ENCODE results near the gene PEX26. TPM values are rescaled to one million over a fixed set of nuclear protein-coding genes. Genes with fewer than 3 reads are reported as not detected.

PEX26 gene
- total and polyA plus RNA-seq, 9 of the 15 experiments (the other 6 are each of a cell fraction or from before 2014, with no cell fraction given): 0.35 to 39.6 (median 17.4) TPM

DNA sequence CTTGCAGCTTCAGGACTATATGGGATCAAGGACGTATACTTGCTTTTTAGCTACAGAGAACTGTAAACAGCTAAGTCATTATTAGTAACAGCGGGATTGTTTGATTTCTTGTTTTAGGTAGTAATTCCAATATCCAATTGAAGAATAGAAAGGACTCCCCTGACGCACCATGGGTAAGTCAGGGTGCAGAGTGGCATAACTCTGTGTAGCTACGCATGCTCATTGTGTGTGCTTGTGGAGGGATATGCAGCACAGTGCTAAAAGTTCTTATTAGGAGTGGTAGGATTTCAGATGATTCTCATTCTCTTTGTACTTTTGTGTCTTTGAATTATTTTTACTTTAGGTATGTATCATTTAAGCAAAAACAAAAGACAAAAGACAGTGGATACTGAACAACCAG lies 7.7 kb upstream of the PEX26 start:
- ATAC-seq (no peak), FAIRE-seq (no peak), DNase-seq (ENCODE audit: extremely low read depth in 1 of 4, low spot score in 3 of 4) (no peak)
- Histone ChIP-seq H3K9me1 (ENCODE audit: control insufficient read depth, insufficient read depth, low read length) (no peaks in the 10 kb centered on the region), H3K36me3 (ENCODE audit: control insufficient read depth, insufficient read depth, low read length) (no peaks in the 10 kb centered on the region), H3K4me1 (replicated peaks in 1 of 2; ENCODE audit: control insufficient read depth in 2 of 2, insufficient read depth in 2 of 2, low read length in 2 of 2) (peaks cover 4 to 5% of the 10 kb centered on the region in 2 experiments; a peak in 2 of 5 replicates), H3K4me3 (no peak overlapping the region), H3K27ac (ENCODE audit: extremely low read depth, low read depth, low read length) (no peak overlapping the region), H3K79me2 (ENCODE audit: control insufficient read depth, insufficient read depth, low read length) (no peaks in the 10 kb centered on the region), H2AFZ (ENCODE audit: low read depth, low read length) (no peak overlapping the region), H3K9ac (ENCODE audit: insufficient read depth in 1 of 2, low read depth in 2 of 2, low read length in 2 of 2) (no peak overlapping the region), H3K27me3 (ENCODE audit: control insufficient read depth in 2 of 2, insufficient read depth in 2 of 2, low read length in 2 of 2) (peaks cover 40 to 48% of the 10 kb centered on the region in 2 experiments), H4K20me1 (replicated peaks; ENCODE audit: control insufficient read depth, insufficient read depth, low read length) (peaks cover 6% of the 10 kb centered on the region; the same call in 1 of the 2 replicates), H3K9me3 (replicated peaks; ENCODE audit: control insufficient read depth, insufficient read depth, low read depth, low read length) (no peaks in the 10 kb centered on the region), H3K4me2 (ENCODE audit: insufficient read depth, low read length) (no peak overlapping the region)
- ChIA-PET POLR2A (interaction anchor here (0.9 to 1.2 kb wide), 2 partner anchors 9 to 12 kb away, joined by 3 read pairs; no protein-coding TSS in a partner anchor), CTCF (ENCODE audit: low intra/inter-chr PET ratio) (no interaction called here)
- TF ChIP-seq ZBTB12 (CRISPR knock-in tag; IDR thresholded peaks at IDR 0.05) (no peak), FUS (optimal IDR thresholded peaks at IDR 0.05; ENCODE audit: low read depth, low read length) (no peak), NRF1 (conservative IDR thresholded peaks at IDR 0.05 in 1 of 2, IDR thresholded peaks at IDR 0.05 in 1 of 2) (peak; percentile 63 to 65)
- BruUV-seq (replicated peaks): no TSS peak
- in situ Hi-C loops (cut with MboI) (loop anchor here (5.0 to 10.0 kb wide), 2 partner anchors 238 to 515 kb away; no protein-coding TSS in a partner anchor), intact Hi-C loops (cut with micrococcal nuclease) (no loop called here)
- WGBS (ENCODE audit: insufficient coverage, low coverage, missing lambda C conversion rate): 4% methylated on average over 4 of the region's 4 CpGs
